Measurements from ENCODE around the gene PROP1.
"Not testable (repeated sequence)": the region's sequence is repeated elsewhere in the genome, so short reads cannot be mapped to it uniquely, and the experiment has no call there.

DNA sequence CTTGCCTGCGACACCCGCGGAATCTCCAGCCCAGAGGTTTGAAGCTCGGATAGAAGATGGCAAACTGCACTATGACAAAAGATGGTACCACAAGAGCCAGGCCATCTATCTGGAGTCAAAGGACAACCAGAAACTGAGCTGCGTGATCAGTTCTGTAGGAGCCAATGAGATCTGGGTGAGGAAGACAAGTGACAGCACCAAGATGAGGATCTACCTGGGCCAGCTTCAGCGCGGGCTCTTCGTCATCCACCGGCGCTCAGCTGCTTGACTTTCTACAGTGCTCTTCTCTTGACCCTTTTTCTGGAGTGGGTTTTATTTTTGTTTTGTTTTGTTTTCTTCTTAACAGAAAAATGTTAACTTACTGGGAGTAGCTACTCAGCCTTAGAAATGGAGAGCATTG lies 24.0 kb downstream of the PROP1 start:
- TF ChIP-seq, protein P1, sequence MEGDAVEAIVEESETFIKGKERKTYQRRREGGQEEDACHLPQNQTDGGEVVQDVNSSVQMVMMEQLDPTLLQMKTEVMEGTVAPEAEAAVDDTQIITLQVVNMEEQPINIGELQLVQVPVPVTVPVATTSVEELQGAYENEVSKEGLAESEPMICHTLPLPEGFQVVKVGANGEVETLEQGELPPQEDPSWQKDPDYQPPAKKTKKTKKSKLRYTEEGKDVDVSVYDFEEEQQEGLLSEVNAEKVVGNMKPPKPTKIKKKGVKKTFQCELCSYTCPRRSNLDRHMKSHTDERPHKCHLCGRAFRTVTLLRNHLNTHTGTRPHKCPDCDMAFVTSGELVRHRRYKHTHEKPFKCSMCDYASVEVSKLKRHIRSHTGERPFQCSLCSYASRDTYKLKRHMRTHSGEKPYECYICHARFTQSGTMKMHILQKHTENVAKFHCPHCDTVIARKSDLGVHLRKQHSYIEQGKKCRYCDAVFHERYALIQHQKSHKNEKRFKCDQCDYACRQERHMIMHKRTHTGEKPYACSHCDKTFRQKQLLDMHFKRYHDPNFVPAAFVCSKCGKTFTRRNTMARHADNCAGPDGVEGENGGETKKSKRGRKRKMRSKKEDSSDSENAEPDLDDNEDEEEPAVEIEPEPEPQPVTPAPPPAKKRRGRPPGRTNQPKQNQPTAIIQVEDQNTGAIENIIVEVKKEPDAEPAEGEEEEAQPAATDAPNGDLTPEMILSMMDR (IDR thresholded peaks at IDR 0.05; ENCODE audit: low read depth, low read length, poor library complexity, severe bottlenecking) = not testable (repeated sequence)
- TF ChIP-seq EZH2phosphoT487 (IDR thresholded peaks at IDR 0.05; ENCODE audit: borderline replicate concordance, low read length) = not testable (repeated sequence)

Data from DOHH2 (cell line).